GM21381 (cell line): ENCODE measurements around the gene CMC1.
A peak's percentile ranks its signal among the peaks of the same experiment; 100 is the strongest.
"Not testable (repeated sequence)": the region's sequence is repeated elsewhere in the genome, so short reads cannot be mapped to it uniquely, and the experiment has no call there.

Source experiments
- ATAC-seq: cut with Tn5 transposase; IDR thresholded peaks from one replicate; pipeline ENCODE4 v1.9.1; 2021; ENCODE audit warnings: mild to moderate bottlenecking, moderate library complexity; ENCODE audit not compliant: unreplicated experiment

Gene CMC1, protein sequence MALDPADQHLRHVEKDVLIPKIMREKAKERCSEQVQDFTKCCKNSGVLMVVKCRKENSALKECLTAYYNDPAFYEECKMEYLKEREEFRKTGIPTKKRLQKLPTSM

DNA sequence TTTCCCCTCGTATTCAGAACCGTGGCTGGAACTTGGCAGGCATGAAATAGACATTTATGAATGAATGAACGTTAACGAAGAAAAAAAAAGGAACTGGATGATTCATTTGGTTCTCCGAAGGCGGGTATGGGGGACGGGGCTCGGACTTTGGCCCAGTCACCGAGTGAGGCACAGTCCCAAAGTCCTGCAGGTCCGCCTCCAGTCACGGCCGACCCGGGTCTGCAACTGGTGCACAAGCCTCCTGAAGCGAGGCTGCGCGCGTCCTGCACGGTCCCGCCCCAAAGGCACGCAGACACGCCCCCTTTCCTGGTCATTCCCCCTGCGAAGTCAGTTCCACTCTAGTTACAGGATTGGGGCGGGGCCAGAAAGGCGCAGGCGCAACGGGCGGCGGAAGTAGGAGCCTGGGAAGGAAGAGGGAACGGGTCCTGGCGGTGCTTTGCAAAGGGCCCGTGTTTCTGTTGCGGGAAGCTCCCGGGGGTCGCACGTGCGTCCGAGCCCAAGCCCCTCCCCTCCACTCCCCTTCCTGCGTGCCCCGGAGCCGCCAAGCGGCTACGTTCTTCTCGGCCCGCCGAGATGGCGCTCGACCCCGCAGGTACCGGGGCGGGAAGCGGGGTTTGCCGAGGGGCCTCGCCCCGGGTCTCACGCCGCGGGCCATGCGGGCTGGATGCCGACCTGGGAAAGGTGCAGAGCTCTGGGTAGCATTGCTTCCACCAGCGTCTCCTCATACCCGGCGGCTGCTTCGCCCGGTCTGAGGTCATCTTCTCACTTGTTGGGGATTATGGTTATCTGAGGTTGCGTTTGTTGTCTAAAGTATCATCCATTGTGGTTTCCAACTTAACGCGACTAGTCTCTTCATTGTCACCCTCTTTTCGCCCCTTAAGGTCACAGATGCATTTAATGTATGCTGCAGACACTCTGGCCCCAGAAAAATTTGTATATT, at the start of gene CMC1:
Gene CMC1 (plus strand): TSS at position 399 of the 940 bp plus-strand sequence. CDS start 175 bp downstream, at position 574.
- ATAC-seq: peak; percentile 99

DNA sequence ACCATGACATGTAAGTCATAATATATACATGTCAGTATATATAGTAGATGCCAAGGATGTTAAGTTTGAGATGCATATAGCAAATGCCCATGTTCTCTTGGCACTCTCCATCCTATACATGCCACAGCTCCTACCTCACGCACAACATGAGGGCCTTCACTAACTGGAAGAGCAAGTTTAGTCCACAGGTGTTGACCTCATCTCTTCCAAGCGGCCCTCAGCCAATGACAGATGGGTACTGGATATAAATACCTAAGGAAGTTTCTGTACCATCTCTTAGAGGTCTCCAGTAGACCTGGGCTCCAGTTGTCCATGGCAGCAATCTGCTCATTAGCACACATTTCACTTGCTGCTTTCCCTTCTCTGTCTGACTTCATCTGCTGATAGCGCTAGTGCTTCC, 43.3 kb upstream of the CMC1 start:
- ATAC-seq: no peak

DNA sequence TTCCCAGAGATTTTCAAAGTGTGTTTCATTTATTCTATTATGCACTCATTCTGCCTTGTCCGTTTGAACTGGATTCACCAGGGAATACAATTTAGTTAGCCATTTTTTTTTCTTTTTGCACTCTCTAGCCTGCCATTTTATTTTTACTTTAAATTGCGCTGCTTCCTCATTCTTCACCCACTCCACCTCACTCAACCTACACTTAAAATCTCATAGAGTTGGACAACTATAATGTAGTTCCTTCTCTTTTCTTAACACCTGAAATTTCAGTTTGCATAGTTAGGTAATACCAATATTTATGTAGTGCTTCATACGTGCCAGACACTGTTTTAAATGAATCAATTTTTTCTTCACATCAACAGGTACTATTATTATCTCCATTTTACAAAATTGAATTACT, 42.4 kb upstream of the CMC1 start:
- ATAC-seq: no peak

DNA sequence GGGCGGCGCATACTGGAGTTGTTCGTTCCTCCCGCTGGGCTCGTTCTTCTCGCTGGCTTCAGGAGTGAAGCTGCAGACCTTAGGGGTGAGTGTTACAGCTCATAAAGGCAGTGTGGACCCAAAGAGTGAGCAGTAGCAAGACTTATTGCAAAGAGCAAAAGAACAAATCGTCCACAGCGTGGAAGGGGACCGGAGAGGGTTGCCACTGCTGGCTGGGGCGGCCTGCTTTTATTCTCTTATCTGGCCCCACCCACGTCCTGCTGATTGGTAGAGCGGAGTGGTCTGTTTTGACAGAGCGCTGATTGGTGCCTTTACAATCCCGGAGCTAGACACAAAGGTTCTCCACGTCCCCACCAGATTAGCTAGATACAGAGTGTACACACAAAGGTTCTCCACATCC, 41.8 kb upstream of the CMC1 start:
- not testable (repeated sequence) for ATAC-seq

DNA sequence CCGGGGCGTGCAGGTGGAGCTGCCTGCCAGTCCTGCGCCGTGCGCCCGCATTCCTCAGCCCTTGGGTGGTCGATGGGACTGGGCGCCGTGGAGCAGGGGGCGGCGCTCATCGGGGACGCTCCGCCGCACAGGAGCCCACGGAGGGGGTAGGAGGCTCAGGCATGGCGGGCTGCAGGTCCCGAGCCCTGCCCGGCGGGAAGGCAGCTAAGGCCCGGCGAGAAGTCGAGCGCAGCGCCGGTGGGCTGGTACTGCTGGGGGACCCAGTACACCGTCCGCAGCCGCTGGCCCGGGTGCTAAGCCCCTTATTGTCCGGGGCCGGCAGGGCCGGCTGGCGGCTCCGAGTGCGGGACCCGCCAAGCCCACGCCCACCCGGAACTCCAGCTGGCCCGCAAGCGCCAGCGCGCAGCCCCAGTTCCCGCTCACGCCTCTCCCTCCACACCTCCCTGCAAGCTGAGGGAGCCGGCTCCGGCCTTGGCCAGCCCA, 41.0 kb upstream of the CMC1 start:
- ATAC-seq: not testable (repeated sequence)

DNA sequence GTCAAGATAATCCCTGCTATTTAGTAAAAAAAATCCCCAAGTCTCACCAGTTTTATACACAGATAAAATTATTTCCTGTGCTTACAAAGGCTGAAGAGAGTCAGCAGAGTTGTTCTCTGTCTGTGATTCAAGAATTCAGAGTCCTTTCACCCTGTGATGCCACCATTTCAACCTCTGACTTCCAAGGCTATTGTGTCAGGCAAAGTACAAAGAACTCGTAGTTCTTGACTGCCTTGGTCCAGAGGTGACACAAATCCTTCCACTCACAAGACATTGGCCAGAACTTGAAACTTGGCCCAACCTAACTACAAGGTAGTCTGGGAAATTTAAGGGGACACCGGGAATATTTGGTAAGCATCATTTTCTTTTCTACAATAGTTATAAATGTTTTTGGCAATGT, 34.9 kb upstream of the CMC1 start:
- ATAC-seq: no peak

DNA sequence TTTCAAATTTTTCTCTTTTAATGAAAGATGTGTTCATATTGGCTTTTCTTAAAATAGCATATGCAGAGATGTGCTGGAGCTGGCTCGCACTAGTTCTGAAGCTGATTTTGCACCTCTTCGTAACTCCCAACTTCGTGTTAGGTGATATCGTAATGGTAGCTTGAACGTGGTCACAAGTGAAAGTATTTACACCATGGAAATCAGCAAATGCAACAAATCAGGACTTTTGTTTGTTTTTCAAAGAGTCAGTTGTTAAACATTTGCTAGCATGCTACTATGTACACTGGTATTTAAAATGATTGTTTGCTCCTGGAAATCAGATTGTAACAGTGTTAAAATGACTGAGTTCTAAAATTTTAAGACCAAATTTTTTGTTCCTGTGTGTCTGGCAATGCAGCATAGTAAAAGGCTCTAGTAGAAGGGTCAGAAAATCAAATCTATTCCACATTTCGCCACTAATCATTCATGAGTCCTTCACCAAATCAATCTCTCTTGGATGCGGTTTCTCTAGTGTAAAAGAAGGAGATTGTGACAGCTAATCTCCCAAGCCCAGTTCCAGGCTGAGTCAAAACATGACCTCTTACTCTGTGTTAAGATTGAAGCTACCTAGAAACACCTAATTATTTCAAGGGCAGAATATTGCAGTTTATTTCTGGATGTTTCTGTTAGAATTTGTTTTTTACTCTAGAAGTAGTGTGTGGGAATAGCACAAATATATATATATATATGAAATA, 34.3 kb upstream of the CMC1 start:
- ATAC-seq: no peak

DNA sequence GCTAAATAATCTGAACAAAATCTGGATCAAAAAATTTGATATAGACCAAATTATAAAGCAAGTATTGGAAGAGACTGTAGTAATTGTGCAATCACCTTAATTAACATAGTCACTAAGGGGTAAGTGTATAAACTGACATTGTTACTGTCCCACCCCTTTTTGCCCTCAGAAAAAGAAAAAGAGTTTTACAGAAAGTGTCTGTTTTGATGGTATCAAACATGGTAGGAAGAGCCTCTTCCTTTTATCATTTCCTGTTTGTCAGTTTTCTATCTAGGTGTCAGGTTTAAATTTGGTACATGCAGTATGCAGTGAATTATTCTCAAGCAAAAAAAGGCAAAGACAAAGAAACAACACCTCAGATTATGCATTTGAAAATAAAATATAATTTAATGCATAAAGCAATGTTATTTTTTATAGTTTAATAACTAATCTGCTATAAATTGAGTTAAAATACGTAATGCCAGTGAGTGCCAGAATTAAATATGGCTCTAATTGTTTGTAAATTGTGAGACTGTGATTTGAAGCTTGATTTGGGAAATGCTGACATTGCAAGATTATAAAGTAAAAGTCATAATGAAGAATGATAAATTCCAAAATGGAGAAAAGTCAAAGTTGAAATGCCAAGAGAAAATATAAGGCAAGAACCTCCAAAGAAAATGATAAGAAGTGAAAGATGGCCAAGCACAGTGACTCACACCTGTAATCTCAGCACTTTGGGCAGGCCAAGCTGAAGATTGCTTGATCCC, 30.3 kb upstream of the CMC1 start:
- ATAC-seq: no peak

DNA sequence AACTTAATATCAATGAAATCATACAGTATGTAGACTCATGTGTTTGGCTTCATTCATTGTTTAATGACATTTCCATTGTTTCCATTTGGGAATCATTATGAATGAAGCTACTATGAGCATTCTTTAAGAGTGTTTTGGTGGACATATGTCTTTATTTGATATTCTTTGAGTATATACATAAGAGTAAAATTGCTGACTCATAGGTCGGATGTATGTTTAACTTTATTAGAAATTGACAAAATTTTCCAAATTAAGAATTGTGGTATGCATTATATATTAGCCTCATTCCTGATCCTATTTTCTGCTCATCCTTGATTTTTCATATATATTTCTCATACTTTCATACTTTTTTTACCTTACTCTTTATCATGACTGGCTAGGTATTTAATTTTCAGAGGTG, 28.7 kb upstream of the CMC1 start:
- no peak for ATAC-seq

DNA sequence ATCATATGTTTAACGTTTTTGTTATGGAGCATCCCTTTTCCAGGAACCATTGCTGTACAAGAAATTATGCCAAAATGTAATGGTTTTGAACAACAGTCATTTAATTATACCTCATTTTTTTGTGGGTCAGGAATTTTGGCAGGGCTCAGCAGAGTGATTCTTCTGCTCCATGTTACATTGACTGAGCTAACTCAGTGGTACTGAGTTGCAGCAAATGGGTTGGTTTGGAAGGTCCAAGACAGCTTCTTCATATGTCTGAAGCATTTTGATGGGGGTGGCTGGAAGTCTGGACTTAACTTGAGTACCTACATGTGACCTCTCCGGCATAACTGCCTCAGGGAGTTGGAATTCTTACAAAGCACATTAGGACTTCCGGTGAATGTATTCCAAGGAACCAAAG, 26.0 kb upstream of the CMC1 start:
- no peak for ATAC-seq

DNA sequence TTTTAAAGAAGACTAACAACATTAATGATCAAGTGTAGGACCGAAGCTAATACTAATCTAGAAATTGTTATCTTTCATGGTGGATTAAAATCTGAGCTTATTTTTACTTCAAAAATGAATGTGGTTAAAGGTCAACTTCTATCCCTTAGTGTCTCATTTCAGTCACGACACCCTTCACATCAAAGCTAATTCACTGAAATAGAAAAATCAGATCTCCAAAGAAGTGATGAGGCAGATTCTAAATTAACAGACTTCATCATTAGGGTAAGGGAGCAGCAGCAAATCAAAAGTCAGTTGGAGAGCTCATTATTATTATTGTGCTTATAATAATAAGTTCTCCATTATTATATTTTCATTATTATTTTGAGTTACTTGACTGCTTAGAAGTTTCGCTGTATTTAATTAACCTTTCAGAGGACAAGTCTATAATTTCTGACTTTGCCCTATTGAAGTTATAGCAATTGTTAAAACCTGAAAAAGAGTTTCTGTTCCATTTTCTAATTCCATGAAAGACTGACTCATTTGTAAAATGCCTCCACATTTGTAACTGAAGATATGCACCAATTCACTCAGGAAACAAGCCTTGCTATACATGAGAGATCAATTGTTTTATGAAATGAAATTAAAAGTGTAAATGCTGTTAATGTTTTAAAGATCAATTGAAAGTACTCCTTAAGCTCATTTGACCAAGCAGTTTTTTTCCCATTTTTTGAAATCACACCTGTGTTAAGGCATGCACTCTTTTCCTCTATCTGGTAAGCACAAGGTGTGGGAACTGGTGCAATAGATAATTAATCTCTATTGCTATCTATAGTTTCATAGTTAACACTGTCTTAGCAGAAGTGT, 23.1 kb upstream of the CMC1 start:
- ATAC-seq: peak; percentile 64

DNA sequence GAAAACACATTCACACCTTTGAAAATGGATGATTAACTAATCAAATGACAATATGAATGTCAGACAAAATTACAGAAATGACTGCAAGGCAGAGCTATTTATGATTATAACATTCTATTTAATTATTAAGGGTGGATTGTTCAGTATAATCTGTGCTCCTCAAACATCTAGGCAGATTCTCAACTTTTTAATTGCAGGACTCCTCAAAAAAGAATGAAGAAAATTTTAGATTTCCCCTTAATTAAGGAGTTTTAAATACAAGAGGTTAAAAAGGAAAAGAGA, 22.6 kb upstream of the CMC1 start:
- ATAC-seq: no peak

DNA sequence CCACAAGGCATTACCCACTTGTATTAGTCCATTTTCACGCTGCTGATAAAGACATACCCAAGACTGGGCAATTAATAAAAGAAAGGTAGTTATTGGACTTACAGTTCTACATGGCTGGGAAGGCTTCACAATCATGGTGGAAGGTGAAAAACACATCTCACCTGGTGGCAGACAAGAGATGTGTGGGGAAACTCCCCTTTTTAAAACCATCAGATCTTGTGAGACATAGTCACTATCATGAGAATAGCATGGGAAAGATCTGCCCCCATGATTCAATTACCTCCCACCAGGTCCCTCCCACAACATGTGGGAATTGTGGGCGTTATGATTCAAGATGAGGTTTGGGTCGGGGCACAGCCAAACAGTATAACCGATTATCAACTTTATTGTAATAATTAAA, 17.0 kb upstream of the CMC1 start:
- ATAC-seq: no peak

DNA sequence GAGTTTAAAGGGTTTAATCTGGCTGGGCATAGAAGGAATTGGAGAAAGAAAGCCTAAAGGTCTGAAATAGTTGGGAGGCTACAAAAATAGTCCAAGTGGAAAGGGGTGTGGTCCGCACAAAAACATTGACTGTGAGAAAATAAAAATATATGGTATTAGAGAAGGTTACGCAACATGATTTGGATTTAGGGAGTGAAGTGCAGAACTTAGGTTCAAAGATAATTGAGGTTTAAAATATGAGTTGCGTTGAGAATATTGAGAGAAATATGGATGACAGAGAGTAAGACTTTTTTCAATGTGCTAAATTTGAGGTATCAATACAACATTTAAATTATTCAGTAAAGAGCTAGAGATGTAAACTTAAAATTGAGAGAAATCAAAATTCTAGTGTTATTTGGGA, 15.4 kb upstream of the CMC1 start:
- no peak for ATAC-seq

DNA sequence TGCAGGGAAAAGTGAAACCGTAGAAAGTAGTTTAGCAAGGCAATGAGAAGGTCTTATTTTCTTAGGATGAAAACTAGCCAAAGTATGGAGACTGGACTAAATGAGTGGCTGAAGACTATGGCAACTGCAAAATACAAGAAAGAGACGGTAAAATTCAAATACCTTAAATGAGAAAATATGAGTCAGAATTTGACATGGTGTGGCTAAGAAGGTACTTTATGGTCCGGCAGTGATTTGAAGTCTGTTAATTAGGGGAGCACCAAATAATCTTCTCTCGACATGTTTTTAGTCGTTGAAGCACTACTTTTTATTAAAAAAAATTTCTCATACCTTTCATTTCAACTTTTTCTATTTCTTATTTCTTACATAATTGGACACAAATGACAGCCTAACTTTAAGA, 12.8 kb upstream of the CMC1 start:
- ATAC-seq: no peak

DNA sequence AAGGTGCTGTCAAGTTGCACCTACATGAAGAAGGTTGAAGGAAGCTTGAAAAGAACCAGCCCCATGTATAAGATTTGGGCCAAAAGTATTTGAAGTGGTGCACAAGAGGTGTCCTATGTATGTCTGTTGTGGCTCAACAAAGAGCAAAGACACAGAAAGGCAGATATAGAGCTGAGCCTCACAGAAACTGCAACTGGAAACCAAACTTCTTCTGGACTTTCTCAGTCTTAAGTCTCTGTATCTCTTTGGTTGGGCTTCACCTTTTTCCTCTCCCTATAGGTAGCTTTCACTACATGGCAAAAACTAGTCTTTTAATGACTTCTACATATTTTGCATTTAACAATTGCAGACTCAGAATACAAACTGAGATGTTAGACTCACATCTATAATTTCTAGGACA, 8.8 kb upstream of the CMC1 start:
- ATAC-seq: no peak

DNA sequence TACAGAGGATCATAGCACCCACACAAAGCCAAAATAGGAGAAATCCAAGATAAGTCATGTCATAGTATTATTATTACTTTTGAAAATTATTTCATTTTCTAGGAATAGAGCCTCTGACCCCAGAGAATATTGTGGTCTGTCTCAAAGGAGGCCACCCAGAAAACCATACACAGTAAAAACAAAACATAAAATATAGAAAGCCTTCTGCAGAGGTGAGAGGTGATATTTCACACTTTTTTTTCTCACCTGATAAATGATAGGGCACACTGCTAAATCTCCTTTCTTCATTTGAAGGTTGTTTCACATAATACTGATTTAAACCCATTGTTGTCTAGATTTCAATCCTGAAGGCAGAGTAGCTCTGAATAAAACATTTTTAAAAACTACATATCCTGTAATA, 7.0 kb upstream of the CMC1 start:
- ATAC-seq: no peak

DNA sequence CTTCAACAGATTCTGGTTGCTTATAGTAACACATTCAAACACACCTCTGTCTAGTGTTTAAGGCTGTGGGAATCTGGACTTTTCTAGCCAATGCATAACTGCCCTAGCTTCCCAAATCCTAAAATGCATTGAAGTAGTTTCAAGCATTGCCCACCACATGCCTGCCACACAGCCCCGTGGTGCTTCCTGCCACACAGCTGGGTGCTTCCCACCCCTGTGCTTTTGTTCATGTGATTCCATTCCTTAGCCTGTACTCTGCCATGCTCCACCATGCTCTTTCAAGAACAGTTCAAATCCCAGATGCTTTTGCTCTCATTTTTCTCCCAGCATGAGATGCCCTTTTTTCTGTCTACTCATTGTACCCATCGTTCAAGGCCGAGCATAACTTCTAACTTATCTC, 2.3 kb upstream of the CMC1 start:
- no peak for ATAC-seq

DNA sequence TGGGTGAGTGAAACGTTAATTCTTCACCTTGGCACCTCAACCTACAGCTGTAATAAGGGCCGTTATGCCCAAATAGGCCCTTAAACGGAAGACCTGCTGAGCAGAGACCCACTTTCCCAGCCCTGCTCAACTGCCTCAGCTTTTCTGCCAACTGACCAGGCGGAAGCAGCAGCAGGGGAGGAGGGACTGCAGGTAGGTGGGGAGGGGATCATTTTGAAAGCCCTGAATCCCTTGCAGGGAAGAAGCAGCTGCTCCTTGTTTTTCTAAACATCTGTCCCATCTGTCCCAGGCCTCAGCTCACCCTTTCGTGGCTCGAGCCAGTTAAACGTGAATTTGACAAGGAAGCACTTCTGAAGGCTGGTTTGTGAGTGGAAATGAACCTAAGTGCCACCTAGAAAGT, 978 bp upstream of the CMC1 start:
- no peak for ATAC-seq

DNA sequence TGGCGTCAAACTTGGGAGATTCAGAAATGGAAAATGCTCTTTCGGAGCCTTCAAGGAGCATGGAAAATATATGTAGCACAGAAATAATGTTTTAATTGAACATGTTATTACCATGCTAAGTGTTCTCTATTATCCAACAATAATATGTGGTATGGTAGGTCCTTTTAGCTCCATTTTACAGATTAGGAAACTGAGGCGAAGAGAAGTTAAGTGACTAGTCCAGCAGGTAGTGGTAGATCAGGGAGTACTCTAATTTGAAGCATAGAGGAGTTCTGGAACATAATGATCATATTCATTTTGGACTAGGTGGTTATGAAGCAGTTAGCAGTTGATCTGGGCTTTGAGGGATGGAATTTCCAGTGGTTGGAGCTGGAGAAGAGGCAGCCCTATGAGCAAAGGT, 1.1 kb downstream of the CMC1 start:
- no peak for ATAC-seq
